Lower leg skin (tissue), 4 donors: ENCODE data around the gene LRP5. TPM values are rescaled to one million over a fixed set of nuclear protein-coding genes. Genes with fewer than 3 reads are reported as not detected.
"Not testable (repeated sequence)": the region's sequence is repeated elsewhere in the genome, so short reads cannot be mapped to it uniquely, and the experiment has no call there.

Experiments used
- DNase-seq, 2 donors: peaks; one replicate each; pipeline ENCODE4 v3.0.0-alpha.2; 2019; ENCODE audit warnings: low spot score in 2 of 2
- H3K4me3 ChIP-seq: fragments of 200-600 bp; sonication (generic); 2 replicates; pipeline ENCODE4 v1.5.1; 2017; ENCODE audit warnings: mild to moderate bottlenecking, low read depth; ENCODE audit not compliant: poor library complexity, severe bottlenecking
- POLR2A ChIP-seq, 2 donors: fragments of 450-650 bp; IDR thresholded peaks; one replicate each; pipeline ENCODE4 v1.6.1; 2016 to 2017; ENCODE audit warnings: antibody characterized with exemption in 2 of 2, mild to moderate bottlenecking in 1 of 2, moderate library complexity in 1 of 2
- WGBS, 2 donors: methylation state at CpG; one replicate each; pipeline ENCODE4 v1.1.5; 2018; 5-methylcytosine and 5-hydroxymethylcytosine counted together
- intact Hi-C: fragments of 100-400 bp; cut with DNase I; formaldehyde crosslinking; loops from one replicate; pipeline ENCODE4 v1.15.0; 2023; ENCODE audit warnings: low total_unique reads
- total RNA-seq, 4 donors: library from RNA; depleted of rRNA; stranded (reverse); fragments of >200 nt; gene quantifications; one replicate each; pipeline ENCODE4 v1.1.0, GENCODE V29; 2016
- TF ChIP-seq, protein P1 (sequence below), 3 donors: fragments of 450-650 bp; IDR thresholded peaks; one replicate each; pipeline ENCODE4 v1.5.1; 2016; ENCODE audit warnings: antibody characterized with exemption in 3 of 3, mild to moderate bottlenecking in 3 of 3, moderate library complexity in 2 of 3

LRP5 gene
- total RNA-seq, 4 donors from 2014 or later = 25.0 to 53.5 (median 29.3) TPM

DNA sequence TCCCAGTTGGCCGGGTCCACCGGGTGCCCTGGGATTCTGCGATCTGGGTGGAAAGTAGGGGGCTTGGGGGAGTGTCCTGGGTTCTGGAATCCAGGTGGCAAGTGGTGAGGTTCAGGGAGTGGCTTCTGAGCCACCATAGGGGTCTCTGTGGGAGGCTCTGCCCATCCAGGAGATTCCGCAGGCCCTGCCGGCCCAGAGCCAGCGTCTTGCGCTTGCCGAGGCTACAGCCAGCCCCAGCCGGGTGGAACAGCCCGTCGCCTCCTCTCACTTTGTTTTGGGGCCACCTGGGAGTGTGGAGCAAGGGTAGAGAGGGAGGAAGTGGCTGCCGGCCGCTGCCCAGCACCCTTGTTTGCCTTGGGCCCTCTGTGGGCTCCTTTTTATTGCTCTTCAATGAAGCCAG lies 87.5 kb downstream of the LRP5 start:
- H3K4me3 ChIP-seq = no peak overlapping the region
- DNase-seq = no peak
- WGBS, 2 donors = 67 to 89% methylated on average over 11 to 13 of the region's 13 CpGs
- intact Hi-C loops = no loop called here
- no peak for TF ChIP-seq POLR2A (IDR thresholded peaks at IDR 0.05)
- TF ChIP-seq, protein P1, sequence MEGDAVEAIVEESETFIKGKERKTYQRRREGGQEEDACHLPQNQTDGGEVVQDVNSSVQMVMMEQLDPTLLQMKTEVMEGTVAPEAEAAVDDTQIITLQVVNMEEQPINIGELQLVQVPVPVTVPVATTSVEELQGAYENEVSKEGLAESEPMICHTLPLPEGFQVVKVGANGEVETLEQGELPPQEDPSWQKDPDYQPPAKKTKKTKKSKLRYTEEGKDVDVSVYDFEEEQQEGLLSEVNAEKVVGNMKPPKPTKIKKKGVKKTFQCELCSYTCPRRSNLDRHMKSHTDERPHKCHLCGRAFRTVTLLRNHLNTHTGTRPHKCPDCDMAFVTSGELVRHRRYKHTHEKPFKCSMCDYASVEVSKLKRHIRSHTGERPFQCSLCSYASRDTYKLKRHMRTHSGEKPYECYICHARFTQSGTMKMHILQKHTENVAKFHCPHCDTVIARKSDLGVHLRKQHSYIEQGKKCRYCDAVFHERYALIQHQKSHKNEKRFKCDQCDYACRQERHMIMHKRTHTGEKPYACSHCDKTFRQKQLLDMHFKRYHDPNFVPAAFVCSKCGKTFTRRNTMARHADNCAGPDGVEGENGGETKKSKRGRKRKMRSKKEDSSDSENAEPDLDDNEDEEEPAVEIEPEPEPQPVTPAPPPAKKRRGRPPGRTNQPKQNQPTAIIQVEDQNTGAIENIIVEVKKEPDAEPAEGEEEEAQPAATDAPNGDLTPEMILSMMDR (IDR thresholded peaks at IDR 0.05) = no peak

DNA sequence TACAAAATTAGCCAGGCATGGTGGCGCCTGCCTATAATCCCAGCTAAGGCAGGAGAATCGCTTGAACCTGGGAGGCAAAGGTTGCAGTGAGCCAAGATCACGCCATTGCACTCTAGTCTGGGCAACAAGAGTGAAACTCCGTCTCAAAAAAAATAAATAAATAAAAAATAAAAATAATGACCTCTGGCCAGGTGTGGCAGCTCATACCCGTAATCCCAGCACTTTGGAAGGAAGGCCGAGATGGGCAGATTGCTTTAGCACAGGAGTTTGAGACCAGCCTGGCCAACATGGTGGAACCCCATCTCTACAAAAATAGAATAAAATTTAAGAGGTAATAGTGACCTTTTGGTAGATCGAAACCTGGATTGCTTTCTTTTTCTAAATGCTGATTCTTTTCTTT lies 88.2 kb downstream of the LRP5 start:
- H3K4me3 ChIP-seq, DNase-seq, intact Hi-C loops: not testable (repeated sequence)
- WGBS, 2 donors = 94 to 97% methylated on average over 7 of the region's 7 CpGs

DNA sequence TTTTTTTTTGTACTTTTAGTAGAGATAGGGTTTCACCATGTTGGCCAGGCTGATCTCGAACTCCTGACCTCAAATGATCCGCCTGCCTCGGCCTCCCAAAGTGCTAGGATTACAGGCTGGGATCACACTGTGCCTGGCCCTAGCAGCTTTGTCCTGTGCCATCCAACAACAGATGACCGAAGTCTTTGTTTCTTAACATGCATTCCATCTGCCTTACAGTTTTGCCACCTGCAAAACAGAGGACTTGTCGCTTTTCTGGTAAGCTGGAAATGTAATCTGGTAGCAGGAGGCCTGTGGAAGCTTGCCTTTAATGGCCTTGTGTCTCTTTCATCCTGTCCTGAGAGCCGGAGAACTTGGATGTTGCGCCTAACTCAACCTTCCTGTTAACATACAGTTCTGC lies 89.5 kb downstream of the LRP5 start:
- no peak for DNase-seq
- 83 to 92% methylated on average over 7 of the region's 7 CpGs for WGBS, 2 donors
- intact Hi-C loops = no loop called here
- TF ChIP-seq POLR2A (IDR thresholded peaks at IDR 0.05) = no peak
- TF ChIP-seq, protein P1 (IDR thresholded peaks at IDR 0.05) = no peak
- H3K4me3 ChIP-seq = no peak overlapping the region

DNA sequence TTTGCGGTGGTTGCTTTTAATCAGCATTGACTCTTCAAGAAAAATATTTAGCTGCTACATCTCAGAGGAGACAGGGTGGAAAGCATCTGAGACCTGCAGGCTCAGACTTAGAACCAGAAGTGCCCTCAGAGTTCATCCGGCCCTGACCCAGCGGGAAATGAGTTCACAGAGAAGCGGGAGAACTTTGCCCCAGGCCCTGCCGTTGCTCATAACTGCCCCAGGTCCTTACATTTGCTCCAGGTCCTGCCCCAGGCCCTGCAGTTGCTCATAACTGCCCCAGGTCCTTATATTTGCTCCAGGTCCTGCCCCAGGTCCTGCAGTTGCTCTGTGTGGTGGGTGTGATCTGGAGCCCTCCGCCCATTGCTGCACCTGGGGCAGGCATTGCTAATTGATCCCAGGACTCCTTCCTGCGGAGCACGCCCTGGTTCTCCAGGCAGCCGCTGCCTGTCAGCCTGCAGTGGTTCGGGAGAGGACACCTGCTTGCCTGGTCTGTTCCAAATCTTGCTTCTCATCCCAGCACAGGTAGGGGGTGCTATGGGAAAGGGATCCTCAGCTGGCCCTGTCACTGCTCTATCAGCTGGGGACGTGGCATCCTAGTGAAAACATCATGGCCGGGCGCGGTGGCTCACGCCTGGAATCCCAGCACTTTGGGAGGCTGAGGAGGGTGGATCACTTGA lies 90.1 kb downstream of the LRP5 start:
- no peak for DNase-seq
- no peak for TF ChIP-seq POLR2A (IDR thresholded peaks at IDR 0.05)
- TF ChIP-seq, protein P1 (IDR thresholded peaks at IDR 0.05) = no peak
- WGBS, 2 donors = 94% methylated on average over 14 to 15 of the region's 15 CpGs
- intact Hi-C loops = no loop called here
- H3K4me3 ChIP-seq = no peak overlapping the region

DNA sequence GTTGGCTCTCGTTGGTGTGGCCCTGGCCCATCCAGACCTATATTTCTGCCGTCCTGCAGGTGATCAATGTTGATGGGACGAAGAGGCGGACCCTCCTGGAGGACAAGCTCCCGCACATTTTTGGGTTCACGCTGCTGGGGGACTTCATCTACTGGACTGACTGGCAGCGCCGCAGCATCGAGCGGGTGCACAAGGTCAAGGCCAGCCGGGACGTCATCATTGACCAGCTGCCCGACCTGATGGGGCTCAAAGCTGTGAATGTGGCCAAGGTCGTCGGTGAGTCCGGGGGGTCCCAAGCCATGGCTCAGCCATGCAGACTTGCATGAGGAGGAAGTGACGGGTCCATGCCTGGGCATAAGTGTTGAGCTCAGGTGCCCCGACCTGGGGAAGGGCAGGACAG lies 91.0 kb downstream of the LRP5 start:
- WGBS, 2 donors = 97 to 98% methylated on average over 18 of the region's 18 CpGs
- DNase-seq = no peak
- no peak overlapping the region for H3K4me3 ChIP-seq
- intact Hi-C loops = no loop called here
- TF ChIP-seq, protein P1 (IDR thresholded peaks at IDR 0.05) = no peak
- no peak for TF ChIP-seq POLR2A (IDR thresholded peaks at IDR 0.05)

DNA sequence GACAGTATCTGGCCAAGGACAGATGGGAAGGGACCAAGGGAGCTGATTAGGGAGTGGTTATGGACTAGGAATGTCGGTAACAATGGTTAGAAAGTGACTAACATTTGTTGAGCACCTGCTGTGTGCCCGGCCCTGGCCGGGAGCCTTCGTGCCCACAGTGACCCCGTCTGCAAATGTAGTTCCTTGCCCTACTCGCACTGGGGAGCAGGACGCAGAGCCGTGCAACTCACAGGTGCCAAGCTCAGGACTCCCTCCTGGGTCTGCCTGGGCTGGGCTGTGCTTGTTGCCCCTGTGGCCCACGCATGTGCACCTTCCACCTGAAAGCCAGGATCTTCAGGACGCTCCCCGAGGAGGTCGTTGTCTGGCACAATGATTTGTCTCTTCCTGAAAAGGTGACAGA lies 91.4 kb downstream of the LRP5 start:
- no peak overlapping the region for H3K4me3 ChIP-seq
- 95 to 96% methylated on average over 12 of the region's 12 CpGs for WGBS, 2 donors
- intact Hi-C loops = no loop called here
- DNase-seq = no peak
- TF ChIP-seq, protein P1 (IDR thresholded peaks at IDR 0.05) = no peak
- no peak for TF ChIP-seq POLR2A (IDR thresholded peaks at IDR 0.05)
